GM10248 (cell line): ENCODE data around the gene SLC3A2.

Source experiments
- CTCF ChIA-PET: fragments of 300-600 bp; sonication (Branson Sonifier 250); formaldehyde crosslinking; extraction: SDS; loops from one replicate; lab custom pipeline; 2021; ENCODE audit warnings: antibody characterized with exemption; lab: Yijun Ruan, JAX
- POLR2A ChIA-PET: fragments of 350-650 bp; sonication (Branson Sonifier 250); formaldehyde crosslinking; extraction: SDS; loops from one replicate; lab custom pipeline; 2020; ENCODE audit warnings: antibody characterized with exemption; lab: Yijun Ruan, JAX
- DNase-seq: peaks from one replicate; pipeline ENCODE4 v3.0.0; 2012; ENCODE audit errors: extremely low spot score
- CTCF ChIP-seq: IDR thresholded peaks from 2 replicates; pipeline ENCODE4 v1.5.1; 2012; ENCODE audit warnings: mild to moderate bottlenecking, low read depth; ENCODE audit errors: extremely low read depth, missing control alignments, control extremely low read depth

SLC3A2 gene

DNA sequence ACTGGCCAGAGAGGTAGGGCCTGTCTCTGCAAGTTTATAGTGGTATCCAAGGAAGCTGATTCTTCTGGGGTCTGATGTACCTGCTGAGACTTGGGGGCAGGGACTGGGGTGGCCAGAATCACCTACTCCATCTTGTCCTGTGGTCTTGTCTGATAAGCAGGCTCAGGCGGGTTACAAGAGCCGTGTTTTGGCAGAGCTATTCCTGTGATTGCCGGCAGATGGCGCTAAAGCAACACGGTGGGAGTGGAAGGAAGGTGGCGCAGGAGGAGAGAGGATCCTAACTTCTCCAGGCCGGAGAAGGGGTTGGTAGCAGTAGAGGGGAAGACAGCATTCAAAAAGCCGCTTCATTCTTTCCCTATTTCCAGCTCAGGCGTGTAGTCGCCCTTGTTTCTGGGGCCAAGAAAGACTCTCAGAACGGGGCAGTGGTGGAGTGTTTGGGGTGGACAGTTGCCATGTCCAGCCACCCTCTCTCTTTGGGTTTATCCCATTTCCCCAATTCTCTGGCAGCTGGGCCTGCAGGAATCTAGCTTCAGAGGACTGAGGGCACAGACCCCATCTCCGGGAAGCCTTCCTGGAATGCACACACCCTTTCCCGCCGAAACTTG is 25.3 kb downstream of the SLC3A2 start:
- CTCF ChIA-PET, result interaction anchor here (0.6 to 10.6 kb wide), 46 partner anchors 9 to 1770 kb away, joined by 3 to 347 read pairs (median 4); partner anchors contain the start of genes CHRM1, RTN3 and SLC3A2
- POLR2A ChIA-PET, result no interaction called here
- peak; percentile 99 for TF ChIP-seq CTCF
- DNase-seq, result peak; percentile 84

DNA sequence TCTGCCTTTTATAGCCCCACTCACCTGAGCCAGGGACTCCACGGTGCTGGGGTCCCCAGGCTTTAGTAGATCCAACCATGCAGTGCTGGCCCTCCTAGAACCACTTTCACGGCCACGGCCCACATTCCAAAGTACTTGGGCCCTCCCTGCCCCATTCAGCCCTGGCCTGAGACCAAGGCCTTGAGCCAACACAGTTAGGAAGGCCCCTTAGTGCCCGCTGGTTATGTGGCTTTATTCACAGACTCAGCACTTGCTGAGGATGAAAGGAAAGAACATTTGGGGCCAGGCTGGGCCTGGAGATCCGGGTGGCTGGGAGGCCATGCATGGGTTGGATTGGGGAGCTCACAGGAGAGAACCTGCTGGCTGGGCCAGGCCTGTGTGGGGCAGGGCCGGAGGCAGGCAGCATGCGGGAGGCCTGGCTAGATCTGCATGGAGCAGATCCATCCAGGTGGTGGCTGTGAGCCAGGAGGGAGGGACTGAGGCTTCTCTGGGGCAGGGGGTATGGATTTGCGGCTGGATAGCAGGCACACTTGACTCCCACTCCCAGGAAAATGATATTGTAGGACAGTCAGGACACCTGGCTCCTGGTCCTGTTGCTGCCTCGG is 27.9 kb downstream of the SLC3A2 start:
- ChIA-PET POLR2A (no interaction called here), CTCF (interaction anchor here (2.8 to 10.6 kb wide), 4 partner anchors 12 to 112 kb away, joined by 11 to 347 read pairs (median 55); partner anchors contain the start of gene CHRM1)
- no peak for DNase-seq
- no peak for TF ChIP-seq CTCF

DNA sequence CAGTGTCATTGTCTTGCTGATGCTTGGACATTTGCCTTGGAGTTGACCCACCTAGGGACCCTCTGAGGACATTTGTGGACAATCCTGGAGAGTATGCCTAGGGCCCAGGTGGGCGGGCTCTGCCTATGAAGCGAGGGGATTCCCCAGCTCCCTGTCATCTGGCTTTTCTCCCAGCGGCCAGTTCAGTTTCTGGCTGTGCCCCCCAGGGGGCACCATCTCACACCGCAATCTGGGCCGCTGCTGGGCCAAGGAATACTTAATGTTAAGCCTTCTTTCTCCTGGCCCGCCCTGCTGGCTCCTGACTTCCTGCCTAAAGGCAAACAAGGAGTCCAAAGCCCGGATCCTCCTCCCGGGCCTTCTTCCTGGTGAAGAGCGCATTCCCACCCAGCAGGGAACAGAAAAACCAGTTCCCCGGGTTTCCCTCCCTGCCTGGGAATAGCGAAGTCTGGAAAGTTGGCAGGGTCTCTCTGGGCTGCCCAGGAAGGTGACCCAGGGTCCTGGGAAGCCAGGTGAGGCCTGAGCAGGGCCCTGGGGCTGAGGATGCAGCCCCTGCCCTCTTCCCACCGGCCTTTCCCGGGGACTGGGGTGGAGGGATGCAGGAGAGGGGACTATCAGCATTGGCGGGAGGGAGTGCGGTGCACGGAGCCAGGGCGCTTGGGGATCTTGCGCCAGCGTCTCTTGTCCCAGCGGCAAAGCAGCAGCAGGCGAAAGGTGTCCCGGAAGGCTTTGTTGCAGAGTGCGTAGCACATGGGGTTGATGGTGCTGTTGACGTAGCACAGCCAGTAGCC is 28.6 kb downstream of the SLC3A2 start:
- POLR2A ChIA-PET, result no interaction called here
- CTCF ChIA-PET, result interaction anchor here (2.8 to 10.6 kb wide), 3 partner anchors 11 to 112 kb away, joined by 13 to 347 read pairs (median 97); partner anchors contain the start of gene CHRM1
- peak; percentile 60 for DNase-seq
- peak; percentile 19 for TF ChIP-seq CTCF

DNA sequence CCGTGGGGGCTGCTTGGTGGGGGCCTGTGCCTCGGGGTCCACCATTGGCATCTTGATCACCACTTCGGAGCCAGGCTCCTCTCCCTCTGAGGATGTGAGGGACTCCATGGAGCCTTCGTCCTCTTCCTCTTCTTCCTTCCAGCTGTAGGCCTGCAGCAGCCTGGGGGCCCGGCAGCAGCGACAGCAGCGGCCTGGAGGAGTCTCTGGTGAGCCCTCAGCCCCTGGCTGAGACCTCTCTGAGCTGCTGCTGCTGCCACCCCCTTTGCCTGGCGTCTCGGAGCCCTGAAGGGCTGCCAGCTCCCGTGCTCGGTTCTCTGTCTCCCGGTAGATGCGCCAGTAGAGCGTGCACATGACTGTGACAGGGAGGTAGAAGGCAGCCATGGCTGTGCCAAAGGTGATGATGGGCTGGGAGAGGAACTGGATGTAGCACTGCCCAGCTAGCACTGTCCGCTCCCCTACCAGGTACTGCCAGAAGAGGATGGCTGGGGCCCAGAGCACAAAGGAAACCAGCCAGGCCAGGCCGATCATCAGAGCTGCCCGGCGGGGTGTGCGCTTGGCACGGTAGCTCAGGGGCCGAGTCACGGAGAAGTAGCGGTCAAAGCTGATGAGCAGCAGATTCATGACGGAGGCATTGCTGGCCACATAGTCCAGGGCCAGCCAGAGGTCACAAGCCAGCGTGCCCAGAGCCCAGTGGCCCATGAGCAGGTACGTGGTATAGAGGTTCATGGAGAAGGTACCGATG is 29.6 kb downstream of the SLC3A2 start:
- ChIA-PET POLR2A (no interaction called here), CTCF (interaction anchor here (0.7 to 10.6 kb wide), 4 partner anchors 10 to 125 kb away, joined by 3 to 347 read pairs (median 55); partner anchors contain the start of gene CHRM1)
- no peak for DNase-seq
- no peak for TF ChIP-seq CTCF

DNA sequence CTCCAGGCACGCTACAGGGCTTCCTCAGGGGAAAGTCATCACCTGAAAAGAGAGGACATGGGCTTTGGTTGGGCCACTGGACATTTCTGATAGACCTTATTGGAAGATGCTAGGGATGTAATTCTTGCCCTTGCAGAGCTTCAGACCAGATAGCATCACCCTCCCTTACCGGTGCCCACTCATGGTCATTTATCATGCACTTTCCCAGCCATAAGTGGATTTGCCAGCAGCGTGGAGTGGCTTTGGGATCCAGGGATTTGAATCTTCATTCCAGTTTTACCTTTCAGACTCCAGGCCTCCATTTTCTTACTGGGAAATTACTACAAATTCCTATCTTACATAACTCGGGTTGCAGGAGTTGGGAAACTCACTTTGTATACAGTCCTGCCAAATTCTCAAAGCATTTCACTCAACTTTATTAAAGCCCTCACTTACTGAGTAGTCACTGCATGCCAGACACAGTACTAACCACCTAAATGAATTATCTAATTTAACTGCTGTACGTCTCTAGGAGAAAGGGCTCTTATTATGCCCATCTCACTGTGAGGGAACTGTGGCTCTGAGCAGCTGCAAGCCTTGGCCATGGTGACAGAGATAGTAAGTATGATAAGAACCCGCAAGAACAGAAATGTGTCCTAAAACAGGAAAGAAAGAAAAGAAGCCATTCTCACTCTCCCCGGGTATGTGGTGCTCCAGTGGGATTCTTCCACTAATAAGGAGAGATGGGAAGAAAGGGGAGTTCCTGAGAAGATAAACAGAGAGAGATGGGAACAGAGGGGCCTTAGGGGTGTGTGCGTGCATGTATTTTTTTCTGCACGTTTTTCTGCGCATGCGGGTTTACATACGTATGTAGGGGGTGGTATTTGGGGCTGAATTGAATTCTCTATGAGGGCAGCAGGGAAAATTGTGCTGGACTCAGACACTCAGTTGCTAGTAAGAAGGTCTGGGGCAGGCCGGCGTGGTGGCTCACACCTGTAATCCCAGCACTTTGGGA is 30.7 kb downstream of the SLC3A2 start:
- ChIA-PET POLR2A (no interaction called here), CTCF (interaction anchor here (0.7 to 10.6 kb wide), 3 partner anchors 9 to 124 kb away, joined by 3 to 347 read pairs (median 97); partner anchors contain the start of gene CHRM1)
- no peak for TF ChIP-seq CTCF
- no peak for DNase-seq
